ENCODE results near the gene TAF4B. TPM values are rescaled to one million over a fixed set of nuclear protein-coding genes. Genes with fewer than 3 reads are reported as not detected.

Gene TAF4B
- total and polyA plus RNA-seq, 2 of the 8 experiments (the other 6 are each of a cell fraction or from before 2014, with no cell fraction given): 9.3 to 19.8 TPM

- Histone ChIP-seq H3K27ac (ENCODE audit: low read depth, low read length) (no peak overlapping the region), H4K5ac (ENCODE audit: insufficient read length, low read depth, low read length) (no peak overlapping the region), H2BK15ac (ENCODE audit: low read length) (no peak overlapping the region), H2BK5ac (ENCODE audit: low read depth, low read length) (no peak overlapping the region), H3K9ac (replicated peaks in 1 of 4; ENCODE audit: extremely low read depth in 1 of 4, low read depth in 3 of 4, low read length in 3 of 4) (no peak overlapping the region), H4K20me1 (replicated peaks in 1 of 2; ENCODE audit: control insufficient read depth in 1 of 2, insufficient read depth in 2 of 2, low read length in 2 of 2) (peaks cover 0 to 2% of the 10 kb centered on the region in 2 experiments), H3K4ac (replicated peaks; ENCODE audit: insufficient read length, low read depth, low read length) (no peak overlapping the region), H3K4me3 (ENCODE audit: extremely low read depth in 1 of 4, insufficient read depth in 2 of 4, low read depth in 3 of 4, low read length in 4 of 4) (no peak overlapping the region), H3K18ac (ENCODE audit: extremely low read depth, low read length) (no peak overlapping the region), H2BK120ac (replicated peaks; ENCODE audit: low read depth, low read length) (no peak overlapping the region), H3K23me2 (ENCODE audit: low read depth, low read length) (no peaks in the 10 kb centered on the region), H2AK5ac (ENCODE audit: low read depth, low read length) (no peak overlapping the region), H3K27me3 (replicated peaks in 1 of 4; ENCODE audit: control insufficient read depth in 3 of 4, extremely low read depth in 1 of 4, insufficient read depth in 3 of 4, low read length in 3 of 4) (no peaks in the 10 kb centered on the region), H3K79me2 (ENCODE audit: control insufficient read depth in 1 of 2, insufficient read depth in 2 of 2, low read length in 2 of 2) (peaks cover 0 to 32% of the 10 kb centered on the region in 2 experiments; a peak in 2 of 4 replicates), H2AFZ (ENCODE audit: low read length) (no peak overlapping the region), H3K23ac (ENCODE audit: insufficient read length) (no peak overlapping the region), H3K79me1 (ENCODE audit: low read depth, low read length) (peaks cover 2% of the 10 kb centered on the region; the same call in 1 of the 2 replicates), H3K14ac (ENCODE audit: insufficient read length) (no peak overlapping the region), H3K56ac (replicated peaks; ENCODE audit: insufficient read length, low read depth, low read length) (no peak overlapping the region), H3K9me3 (ENCODE audit: insufficient read depth in 2 of 2, low read depth in 1 of 2, low read length in 1 of 2) (no peaks in the 10 kb centered on the region), H2BK20ac (ENCODE audit: low read length) (no peak overlapping the region), H4K8ac (ENCODE audit: extremely low read depth, insufficient read depth, low read length) (no peak overlapping the region), H3K4me1 (replicated peaks in 1 of 4; ENCODE audit: control insufficient read depth in 3 of 4, insufficient read depth in 4 of 4, low read length in 3 of 4) (no peaks in the 10 kb centered on the region; a peak in 2 of 7 replicates), H4K91ac (replicated peaks; ENCODE audit: insufficient read length, low read length) (no peak overlapping the region), H3K36me3 (ENCODE audit: control insufficient read depth in 2 of 4, insufficient read depth in 4 of 4, low read length in 3 of 4) (peaks cover 0 to 14% (median 5%) of the 10 kb centered on the region in 4 experiments; a peak in 4 of 8 replicates), H3K4me2 (ENCODE audit: insufficient read depth in 1 of 2, low read depth in 2 of 2, low read length in 2 of 2) (no peak overlapping the region), H2BK12ac (ENCODE audit: low read depth, low read length) (no peak overlapping the region)
- CTCF ChIA-PET (ENCODE audit: partially characterized antibody): no interaction called here
- POLR2A ChIA-PET (ENCODE audit: partially characterized antibody): no interaction called here
- FAIRE-seq (no peak), DNase-seq (ENCODE audit: low read depth in 1 of 2, low spot score in 2 of 2) (no peak)
- 90% methylated on average over 4 of the region's 4 CpGs; no CpG with 5 or more reads in 1 of the 2 experiments for WGBS, 2 experiments (ENCODE audit: extremely low coverage in 1 of 2, insufficient coverage in 1 of 2, insufficient read length in 1 of 2, insufficient replicate concordance in 2 of 2, low coverage in 1 of 2, low lambda C conversion rate in 2 of 2, missing lambda C conversion rate in 1 of 2)
- TF ChIP-seq BCL11A (IDR thresholded peaks at IDR 0.05; ENCODE audit: low read depth in 2 of 2, low read length in 2 of 2) (no peak), SIN3A (conservative IDR thresholded peaks at IDR 0.05 in 1 of 2, IDR thresholded peaks at IDR 0.05 in 1 of 2; ENCODE audit: low read depth in 1 of 2, low read length in 2 of 2) (no peak)
Observed at GRCh38 chr18:26267357-26267930, 41.2 kb downstream of the TAF4B start.
